Measurements from ENCODE around the gene ARF1. TPM values are rescaled to one million over a fixed set of nuclear protein-coding genes. Genes with fewer than 3 reads are reported as not detected.

ARF1 gene
- polyA plus RNA-seq, 3 donors: 580 to 789 (median 603) TPM

GRCh38 chr1:228112167-228112566 is 29.7 kb downstream of the ARF1 start:
- no peak overlapping the region for H3K4me3 Mint-ChIP-seq
- WGBS (ENCODE audit: insufficient coverage): 89% methylated on average over 3 of the region's 7 CpGs
- peaks cover 1 to 13% (median 6%) of the 10 kb centered on the region in 7 donors for H3K9me3 Mint-ChIP-seq
- no peak overlapping the region for H3K4me2 ChIP-seq (replicated peaks; ENCODE audit: extremely low read depth, low read length, poor library complexity, severe bottlenecking)
- H3K36me3 Mint-ChIP-seq: peaks cover 2 to 6% of the 10 kb centered on the region in 2 donors
- no peaks in the 10 kb centered on the region for H4K20me1 ChIP-seq (ENCODE audit: insufficient read depth, low read length)
- peaks cover 23% of the 10 kb centered on the region for H3K79me2 ChIP-seq (ENCODE audit: insufficient read depth, low read length)
- H3K4me1 Mint-ChIP-seq: peaks cover 29% of the 10 kb centered on the region
- TF ChIP-seq CTCF (IDR thresholded peaks at IDR 0.05): no peak
- no peak overlapping the region for H3K27ac Mint-ChIP-seq
- H3K9ac ChIP-seq (ENCODE audit: insufficient read depth, low read length, poor library complexity, severe bottlenecking): no peak overlapping the region
- H3K27ac ChIP-seq (ENCODE audit: low read depth in 1 of 2, low read length in 2 of 2): no peak overlapping the region
- H3K27me3 Mint-ChIP-seq (ENCODE audit: low read depth in 3 of 3): peaks cover 0 to 1% (median 0%) of the 10 kb centered on the region in 3 donors
- H3K36me3 ChIP-seq (replicated peaks in 1 of 2; ENCODE audit: control insufficient read depth in 1 of 2, insufficient read depth in 2 of 2, low read length in 2 of 2): peaks cover 0 to 7% of the 10 kb centered on the region in 2 donors
- no peak overlapping the region for H2AFZ ChIP-seq (ENCODE audit: insufficient read depth, low read depth, low read length, poor library complexity, severe bottlenecking)
- H3K4me3 ChIP-seq (replicated peaks in 1 of 3; ENCODE audit: low read depth in 2 of 3, low read length in 3 of 3): no peak overlapping the region
- intact Hi-C loops (cut with micrococcal nuclease): loop anchor here in 1 of 2 donors (5.0 kb wide), 1 partner anchor 345 kb away; a partner anchor contains a TSS
- H3K4me1 ChIP-seq (ENCODE audit: control insufficient read depth in 1 of 2, insufficient read depth in 2 of 2, low read length in 2 of 2): peaks cover 19 to 35% of the 10 kb centered on the region in 2 donors
- no peaks in the 10 kb centered on the region for H3K9me3 ChIP-seq (replicated peaks in 1 of 2; ENCODE audit: control insufficient read depth in 1 of 2, insufficient read depth in 1 of 2, low read length in 2 of 2)
- no peaks in the 10 kb centered on the region for H3K27me3 ChIP-seq (ENCODE audit: control insufficient read depth in 2 of 2, insufficient read depth in 2 of 2, low read length in 2 of 2)
- DNase-seq: no peak

- Histone ChIP-seq H3K9me3 (replicated peaks in 1 of 2; ENCODE audit: control insufficient read depth in 1 of 2, insufficient read depth in 1 of 2, low read length in 2 of 2) (no peaks in the 10 kb centered on the region), H3K9ac (ENCODE audit: insufficient read depth, low read length, poor library complexity, severe bottlenecking) (no peak overlapping the region), H2AFZ (ENCODE audit: insufficient read depth, low read depth, low read length, poor library complexity, severe bottlenecking) (no peak overlapping the region), H4K20me1 (ENCODE audit: insufficient read depth, low read length) (no peaks in the 10 kb centered on the region), H3K36me3 (replicated peaks in 1 of 2; ENCODE audit: control insufficient read depth in 1 of 2, insufficient read depth in 2 of 2, low read length in 2 of 2) (peaks cover 0 to 2% of the 10 kb centered on the region in 2 donors), H3K4me2 (replicated peaks; ENCODE audit: extremely low read depth, low read length, poor library complexity, severe bottlenecking) (no peak overlapping the region), H3K79me2 (ENCODE audit: insufficient read depth, low read length) (peaks cover 19% of the 10 kb centered on the region), H3K27ac (ENCODE audit: low read depth in 1 of 2, low read length in 2 of 2) (no peak overlapping the region), H3K4me1 (ENCODE audit: control insufficient read depth in 1 of 2, insufficient read depth in 2 of 2, low read length in 2 of 2) (peaks cover 19 to 33% of the 10 kb centered on the region in 2 donors), H3K4me3 (replicated peaks in 1 of 3; ENCODE audit: low read depth in 2 of 3, low read length in 3 of 3) (no peak overlapping the region), H3K27me3 (ENCODE audit: control insufficient read depth in 2 of 2, insufficient read depth in 2 of 2, low read length in 2 of 2) (no peaks in the 10 kb centered on the region)
- H3K4me1 Mint-ChIP-seq: peaks cover 29% of the 10 kb centered on the region
- no peak overlapping the region for H3K27ac Mint-ChIP-seq
- H3K36me3 Mint-ChIP-seq: peaks cover 0 to 2% of the 10 kb centered on the region in 2 donors
- H3K9me3 Mint-ChIP-seq: peaks cover 3 to 17% (median 6%) of the 10 kb centered on the region in 7 donors
- no CpG with 5 or more reads among the region's 1 CpG for WGBS (ENCODE audit: insufficient coverage)
- no peak for DNase-seq
- intact Hi-C loops (cut with micrococcal nuclease): loop anchor here in 1 of 2 donors (5.0 kb wide), 1 partner anchor 345 kb away; a partner anchor contains a TSS
- TF ChIP-seq CTCF (IDR thresholded peaks at IDR 0.05): no peak
- no peak overlapping the region for H3K4me3 Mint-ChIP-seq
- H3K27me3 Mint-ChIP-seq (ENCODE audit: low read depth in 3 of 3): peaks cover 0 to 1% (median 0%) of the 10 kb centered on the region in 3 donors
Observed at GRCh38 chr1:228112617-228113016, 30.1 kb downstream of the ARF1 start.

All from CD14-positive monocyte (primary cell).